H9 (cell line): ENCODE measurements around the gene IL12RB1. TPM values are rescaled to one million over a fixed set of nuclear protein-coding genes. Genes with fewer than 3 reads are reported as not detected.

Source experiments
- DNase-seq: peaks from one replicate; pipeline ENCODE4 v3.0.0-alpha.2; 2017
- H2AFZ ChIP-seq: one replicate; pipeline ENCODE4 v1.6.1; 2013; ENCODE audit warnings: mild to moderate bottlenecking, low read length, control low read depth, moderate library complexity
- H2AK5ac ChIP-seq: 2 replicates; pipeline ENCODE4 v1.6.1; 2013; ENCODE audit warnings: low read length, control low read depth, mixed read lengths; ENCODE audit not compliant: insufficient read length
- H2BK120ac ChIP-seq: one replicate; pipeline ENCODE4 v1.6.1; 2013; ENCODE audit warnings: low read depth, mild to moderate bottlenecking, low read length, control low read depth, inconsistent platforms; ENCODE audit not compliant: poor library complexity, severe bottlenecking
- H2BK12ac ChIP-seq: 2 replicates; pipeline ENCODE4 v1.6.1; 2013; ENCODE audit warnings: low read length, control low read depth, mixed read lengths, low read depth; ENCODE audit not compliant: insufficient read length
- H2BK15ac ChIP-seq: 2 replicates; pipeline ENCODE4 v1.6.1; 2013; ENCODE audit warnings: low read depth, low read length, control low read depth
- H2BK20ac ChIP-seq: one replicate; pipeline ENCODE4 v1.6.1; 2013; ENCODE audit warnings: low read depth, mild to moderate bottlenecking, low read length, control low read depth, inconsistent platforms; ENCODE audit not compliant: poor library complexity, severe bottlenecking
- H2BK5ac ChIP-seq: 2 replicates; pipeline ENCODE4 v1.6.1; 2013; ENCODE audit warnings: low read length, control low read depth, mixed read lengths; ENCODE audit not compliant: insufficient read length
- H3K14ac ChIP-seq: 2 replicates; pipeline ENCODE4 v1.6.1; 2013; ENCODE audit warnings: low read length, control low read depth; ENCODE audit not compliant: insufficient read depth
- H3K18ac ChIP-seq: 2 replicates; pipeline ENCODE4 v1.6.1; 2013; ENCODE audit warnings: low read depth, mild to moderate bottlenecking, mixed read lengths, low read length, control low read depth; ENCODE audit not compliant: insufficient read length
- H3K23ac ChIP-seq: 2 replicates; pipeline ENCODE4 v1.6.1; 2013; ENCODE audit warnings: low read length, control low read depth, mixed read lengths, low read depth; ENCODE audit not compliant: insufficient read length
- H3K23me2 ChIP-seq: 2 replicates; pipeline ENCODE4 v1.6.1; 2013; ENCODE audit warnings: low read depth, mild to moderate bottlenecking, mixed read lengths, low read length, control low read depth; ENCODE audit not compliant: insufficient read length, poor library complexity, severe bottlenecking
- H3K27ac ChIP-seq: 2 replicates; pipeline ENCODE4 v1.5.1; 2013; ENCODE audit warnings: low read length, control low read depth, mixed read lengths, low read depth; ENCODE audit not compliant: insufficient read length
- H3K27me3 ChIP-seq: 2 replicates; pipeline ENCODE4 v1.6.1; 2013; ENCODE audit warnings: low read length, control low read depth, inconsistent platforms; ENCODE audit not compliant: insufficient read depth
- H3K4ac ChIP-seq: 2 replicates; pipeline ENCODE4 v1.6.1; 2013; ENCODE audit warnings: low read depth, mild to moderate bottlenecking, control low read depth, inconsistent platforms, low read length, moderate library complexity
- H3K4me1 ChIP-seq: 2 replicates; pipeline ENCODE4 v1.6.1; 2013; ENCODE audit warnings: low read length, control low read depth, inconsistent platforms; ENCODE audit not compliant: insufficient read depth
- H3K4me2 ChIP-seq: 2 replicates; pipeline ENCODE4 v1.6.1; 2013; ENCODE audit warnings: low read length, control low read depth, mixed read lengths; ENCODE audit not compliant: insufficient read length, insufficient read depth
- H3K56ac ChIP-seq: 2 replicates; pipeline ENCODE4 v1.6.1; 2013; ENCODE audit warnings: low read depth, mild to moderate bottlenecking, mixed read lengths, low read length, control low read depth; ENCODE audit not compliant: insufficient read length
- H3K79me1 ChIP-seq: 2 replicates; pipeline ENCODE4 v1.6.1; 2013; ENCODE audit warnings: low read depth, mild to moderate bottlenecking, moderate library complexity, low read length, control low read depth, inconsistent platforms; ENCODE audit not compliant: insufficient read depth, poor library complexity, severe bottlenecking
- H3K79me2 ChIP-seq: 2 replicates; pipeline ENCODE4 v1.6.1; 2013; ENCODE audit warnings: low read length, control low read depth, inconsistent platforms; ENCODE audit not compliant: insufficient read depth
- H3K9ac ChIP-seq: 2 replicates; pipeline ENCODE4 v1.6.1; 2013; ENCODE audit warnings: low read length, control low read depth, mixed read lengths; ENCODE audit not compliant: insufficient read length; ENCODE audit errors: extremely low read depth
- H3K9me3 ChIP-seq: one replicate; pipeline ENCODE4 v1.6.1; 2013; ENCODE audit warnings: low read depth, low read length, inconsistent platforms; ENCODE audit not compliant: control insufficient read depth
- H3T11ph ChIP-seq: one replicate; pipeline ENCODE4 v1.6.1; 2013; ENCODE audit warnings: mild to moderate bottlenecking, low read length, control low read depth, inconsistent platforms
- H4K20me1 ChIP-seq: one replicate; pipeline ENCODE4 v1.6.1; 2013; ENCODE audit not compliant: control insufficient read depth, insufficient read length, insufficient read depth
- H4K5ac ChIP-seq: 2 replicates; pipeline ENCODE4 v1.6.1; 2013; ENCODE audit warnings: low read depth, mild to moderate bottlenecking, mixed read lengths, low read length, control low read depth; ENCODE audit not compliant: insufficient read length
- H4K8ac ChIP-seq: replicated peaks from 2 replicates; pipeline ENCODE4 v1.6.1; 2013; ENCODE audit warnings: low read length, control low read depth, mixed read lengths, low read depth; ENCODE audit not compliant: insufficient read length
- H4K91ac ChIP-seq: 2 replicates; pipeline ENCODE4 v1.6.1; 2013; ENCODE audit warnings: low read depth, mild to moderate bottlenecking, moderate library complexity, mixed read lengths, low read length, control low read depth; ENCODE audit not compliant: insufficient read length
- H3K27ac Mint-ChIP-seq, 3 experiments: 2 replicates in 2 of 3; 3 replicates in 1 of 3; pipeline ENCODE4 v1.8.0; 2020 to 2021; ENCODE audit warnings: mixed read lengths in 3 of 3, mild to moderate bottlenecking in 1 of 3, moderate library complexity in 1 of 3
- H3K27me3 Mint-ChIP-seq: 2 replicates; pipeline ENCODE4 v1.8.0; 2021; ENCODE audit warnings: low read depth, mild to moderate bottlenecking, moderate library complexity, mixed read lengths
- H3K36me3 Mint-ChIP-seq, 3 experiments: 2 replicates in 2 of 3; 3 replicates in 1 of 3; pipeline ENCODE4 v1.8.0; 2020 to 2021; ENCODE audit warnings: low read depth in 3 of 3, mixed read lengths in 3 of 3; ENCODE audit not compliant: insufficient read depth in 1 of 3
- H3K4me1 Mint-ChIP-seq, 2 experiments: 2 replicates each; pipeline ENCODE4 v1.8.0; 2020; ENCODE audit warnings: mixed read lengths in 2 of 2
- H3K4me3 Mint-ChIP-seq, 2 experiments: 2 replicates in 1 of 2; 3 replicates in 1 of 2; pipeline ENCODE4 v1.8.0; 2020 to 2021; ENCODE audit warnings: mild to moderate bottlenecking in 2 of 2, mixed read lengths in 2 of 2, moderate library complexity in 1 of 2
- H3K9me3 Mint-ChIP-seq, 2 experiments: 2 replicates in 1 of 2; 3 replicates in 1 of 2; pipeline ENCODE4 v1.8.0; 2020; ENCODE audit warnings: mild to moderate bottlenecking in 2 of 2, mixed read lengths in 2 of 2, moderate library complexity in 1 of 2
- WGBS: extraction: QIAGEN DNeasy Blood & Tissue Kit; methylation state at CpG from one replicate; pipeline ENCODE4 v1.1.7; 2013; ENCODE audit warnings: missing lambda C conversion rate, low lambda C conversion rate, mixed read lengths; ENCODE audit not compliant: insufficient read length; ENCODE audit errors: extremely low coverage; 5-methylcytosine and 5-hydroxymethylcytosine counted together
- total RNA-seq: library from RNA; stranded (reverse); gene quantifications from 2 replicates; pipeline ENCODE4 v1.2.1, GENCODE V29; 2021
- TF ChIP-seq, protein P1 (sequence below): fragments of 200-600 bp; sonication (generic); conservative IDR thresholded peaks from 3 replicates; pipeline ENCODE4 v1.8.0; 2021; ENCODE audit warnings: antibody characterized with exemption, mild to moderate bottlenecking

IL12RB1 gene
- total RNA-seq, 1 experiment from 2014 or later: not detected

DNA sequence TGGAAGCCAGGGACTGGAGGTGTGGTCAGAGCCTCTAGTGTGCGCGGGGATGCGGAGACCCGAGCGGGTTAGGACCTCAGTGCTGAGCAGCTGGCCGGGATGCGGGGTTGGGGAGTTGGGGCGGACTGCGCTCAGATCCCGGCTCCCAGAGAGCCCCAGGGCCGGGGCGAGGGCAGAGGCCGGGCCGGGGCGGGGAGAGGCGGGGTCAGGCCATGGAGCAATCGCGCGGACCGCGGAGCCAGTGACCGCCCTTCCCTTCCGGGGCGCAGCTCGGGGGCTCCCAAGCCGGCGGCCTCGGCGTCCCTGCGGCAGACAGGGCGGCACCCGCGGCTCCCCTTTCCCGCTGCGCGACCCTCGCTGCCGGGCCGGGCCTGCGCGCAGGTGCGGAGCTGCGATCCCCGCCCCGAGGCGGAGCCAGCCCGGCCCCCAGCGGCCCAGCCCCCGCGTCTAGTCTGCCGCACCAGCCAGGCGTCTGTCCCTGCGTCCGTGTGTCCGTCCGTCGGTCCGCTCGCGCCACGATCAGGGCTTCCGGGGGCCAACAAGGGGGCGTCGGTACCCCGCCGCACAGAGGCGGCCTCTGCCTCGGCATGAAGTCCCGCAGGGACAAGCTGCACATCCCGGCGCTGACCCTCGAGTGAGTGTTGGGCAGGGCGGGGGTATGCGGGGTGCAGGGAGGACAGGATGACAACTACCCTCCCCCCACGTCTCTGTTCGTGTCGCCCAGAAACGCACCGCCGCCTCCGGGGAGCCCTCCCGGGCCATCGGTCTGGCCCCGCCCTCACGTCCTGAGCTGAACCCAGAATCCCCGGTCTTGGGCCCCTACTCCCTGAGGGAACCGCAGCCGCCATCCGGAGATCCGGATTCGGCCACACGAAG, 23.2 kb upstream of the IL12RB1 start:
- no peaks in the 10 kb centered on the region for H3K9me3 ChIP-seq
- H3K18ac ChIP-seq: no peak overlapping the region
- no peaks in the 10 kb centered on the region for H3K79me2 ChIP-seq
- H3K23me2 ChIP-seq: peaks cover 12% of the 10 kb centered on the region
- no peak overlapping the region for H4K5ac ChIP-seq
- H3K9ac ChIP-seq: peak overlapping the region; percentile 23
- peak overlapping the region; percentile 72 to 85 for H3K4me3 Mint-ChIP-seq
- no peak overlapping the region for H2BK12ac ChIP-seq
- H2BK20ac ChIP-seq: no peak overlapping the region
- peak overlapping the region; percentile 51 for H3K4me2 ChIP-seq
- H4K91ac ChIP-seq: no peak overlapping the region
- no CpG with 5 or more reads among the region's 92 CpGs for WGBS
- no peak overlapping the region for H3T11ph ChIP-seq
- no peak overlapping the region for H3K56ac ChIP-seq
- no peak overlapping the region for H2AK5ac ChIP-seq
- DNase-seq: peak; percentile 53
- no peak overlapping the region for H3K27ac Mint-ChIP-seq
- H2BK5ac ChIP-seq: no peak overlapping the region
- TF ChIP-seq, protein P1, sequence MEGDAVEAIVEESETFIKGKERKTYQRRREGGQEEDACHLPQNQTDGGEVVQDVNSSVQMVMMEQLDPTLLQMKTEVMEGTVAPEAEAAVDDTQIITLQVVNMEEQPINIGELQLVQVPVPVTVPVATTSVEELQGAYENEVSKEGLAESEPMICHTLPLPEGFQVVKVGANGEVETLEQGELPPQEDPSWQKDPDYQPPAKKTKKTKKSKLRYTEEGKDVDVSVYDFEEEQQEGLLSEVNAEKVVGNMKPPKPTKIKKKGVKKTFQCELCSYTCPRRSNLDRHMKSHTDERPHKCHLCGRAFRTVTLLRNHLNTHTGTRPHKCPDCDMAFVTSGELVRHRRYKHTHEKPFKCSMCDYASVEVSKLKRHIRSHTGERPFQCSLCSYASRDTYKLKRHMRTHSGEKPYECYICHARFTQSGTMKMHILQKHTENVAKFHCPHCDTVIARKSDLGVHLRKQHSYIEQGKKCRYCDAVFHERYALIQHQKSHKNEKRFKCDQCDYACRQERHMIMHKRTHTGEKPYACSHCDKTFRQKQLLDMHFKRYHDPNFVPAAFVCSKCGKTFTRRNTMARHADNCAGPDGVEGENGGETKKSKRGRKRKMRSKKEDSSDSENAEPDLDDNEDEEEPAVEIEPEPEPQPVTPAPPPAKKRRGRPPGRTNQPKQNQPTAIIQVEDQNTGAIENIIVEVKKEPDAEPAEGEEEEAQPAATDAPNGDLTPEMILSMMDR: no peak
- H2BK120ac ChIP-seq: no peak overlapping the region
- no peaks in the 10 kb centered on the region for H4K20me1 ChIP-seq
- H3K27ac ChIP-seq: no peak overlapping the region
- no peak overlapping the region for H2AFZ ChIP-seq
- H2BK15ac ChIP-seq: no peak overlapping the region
- no peaks in the 10 kb centered on the region for H3K9me3 Mint-ChIP-seq
- no peaks in the 10 kb centered on the region; a peak in 1 of 7 replicates for H3K36me3 Mint-ChIP-seq
- H3K4me1 ChIP-seq: no peaks in the 10 kb centered on the region
- H3K23ac ChIP-seq: no peak overlapping the region
- peaks cover 12 to 20% of the 10 kb centered on the region in 2 experiments for H3K4me1 Mint-ChIP-seq
- H3K4ac ChIP-seq: no peak overlapping the region
- H3K27me3 Mint-ChIP-seq: peaks cover 22% of the 10 kb centered on the region
- H3K27me3 ChIP-seq: no peaks in the 10 kb centered on the region; the same call in 1 of the 2 replicates
- H4K8ac ChIP-seq: no peak overlapping the region
- H3K79me1 ChIP-seq: no peaks in the 10 kb centered on the region
- no peak overlapping the region for H3K14ac ChIP-seq
